Vagina (tissue), 2 donors: ENCODE measurements around the gene REPS2.

Experiments
- CTCF ChIP-seq, 3 experiments: fragments of 450-650 bp in 2 of 3; fragments of 200-600 bp in 1 of 3; sonication (generic) in 1 of 3; IDR thresholded peaks; one replicate each; pipeline ENCODE4 v1.5.1; 2017 to 2019; ENCODE audit warnings: antibody characterized with exemption in 3 of 3, mild to moderate bottlenecking in 2 of 3, moderate library complexity in 2 of 3
- POLR2A ChIP-seq, 2 donors: fragments of 450-650 bp; IDR thresholded peaks; one replicate each; pipeline ENCODE4 v1.6.1; 2017; ENCODE audit warnings: antibody characterized with exemption in 2 of 2, mild to moderate bottlenecking in 2 of 2, moderate library complexity in 2 of 2

GRCh38 chrX:17046478-17047097 lies 100.1 kb downstream of the REPS2 start:
- TF ChIP-seq POLR2A (IDR thresholded peaks at IDR 0.05) (no peak), CTCF (IDR thresholded peaks at IDR 0.05) (peak; percentile 15 to 58 (median 41))
